ENCODE results near the gene U2AF2.

Gene U2AF2

DNA sequence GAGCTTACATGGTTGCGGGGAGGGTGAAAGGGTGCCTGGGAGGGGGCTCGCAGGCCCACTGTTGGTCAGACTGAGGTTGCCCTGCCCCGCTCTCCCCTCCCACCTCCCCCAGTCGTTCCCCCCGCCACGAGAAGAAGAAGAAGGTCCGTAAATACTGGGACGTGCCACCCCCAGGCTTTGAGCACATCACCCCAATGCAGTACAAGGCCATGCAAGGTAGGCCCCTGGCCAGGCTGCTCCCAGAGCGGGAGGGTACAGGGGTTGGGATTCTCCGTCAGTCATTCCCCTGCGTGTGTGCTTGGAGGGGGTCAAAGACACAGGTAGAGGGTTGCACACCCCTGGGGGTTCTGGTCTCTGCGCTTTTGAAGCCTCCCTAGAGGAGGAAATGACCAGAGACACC is 5.6 kb downstream of the U2AF2 start:
- DNase-seq: no peak

DNA sequence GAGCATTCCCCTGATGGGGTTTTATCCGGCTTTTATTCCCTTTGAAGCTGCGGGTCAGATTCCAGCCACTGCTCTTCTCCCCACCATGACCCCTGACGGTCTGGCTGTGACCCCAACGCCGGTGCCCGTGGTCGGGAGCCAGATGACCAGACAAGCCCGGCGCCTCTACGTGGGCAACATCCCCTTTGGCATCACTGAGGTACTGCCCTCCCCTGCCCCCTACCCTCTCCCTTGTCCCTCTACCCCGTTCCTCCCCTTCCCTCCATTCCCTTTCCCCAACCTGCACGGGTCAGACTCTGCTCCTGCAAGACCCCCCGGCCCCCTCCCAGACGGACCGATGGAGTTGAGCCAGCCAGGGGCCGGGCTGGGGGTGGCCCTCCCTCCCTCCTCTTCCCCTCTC is 6.2 kb downstream of the U2AF2 start:
- DNase-seq: no peak

DNA sequence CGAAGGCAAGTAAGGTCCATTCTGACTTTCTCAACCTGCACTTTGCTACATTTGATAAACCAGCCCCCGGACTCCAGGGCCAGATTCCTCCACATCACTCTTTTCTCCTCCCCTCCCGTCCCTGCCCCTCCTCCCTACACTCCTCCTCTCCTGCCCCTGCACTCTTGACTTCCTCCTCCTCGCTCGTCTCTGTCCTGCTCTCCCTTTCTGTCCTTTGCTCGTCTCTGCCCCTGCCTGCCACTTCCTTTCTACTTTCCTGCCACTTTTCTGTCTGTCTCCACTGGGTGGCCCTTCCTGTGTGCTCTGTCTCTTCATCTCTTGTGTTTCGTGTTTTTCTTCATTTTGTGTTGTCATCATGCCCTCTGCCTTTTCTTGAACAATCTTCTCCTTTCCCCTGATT is 7.0 kb downstream of the U2AF2 start:
- DNase-seq: no peak

DNA sequence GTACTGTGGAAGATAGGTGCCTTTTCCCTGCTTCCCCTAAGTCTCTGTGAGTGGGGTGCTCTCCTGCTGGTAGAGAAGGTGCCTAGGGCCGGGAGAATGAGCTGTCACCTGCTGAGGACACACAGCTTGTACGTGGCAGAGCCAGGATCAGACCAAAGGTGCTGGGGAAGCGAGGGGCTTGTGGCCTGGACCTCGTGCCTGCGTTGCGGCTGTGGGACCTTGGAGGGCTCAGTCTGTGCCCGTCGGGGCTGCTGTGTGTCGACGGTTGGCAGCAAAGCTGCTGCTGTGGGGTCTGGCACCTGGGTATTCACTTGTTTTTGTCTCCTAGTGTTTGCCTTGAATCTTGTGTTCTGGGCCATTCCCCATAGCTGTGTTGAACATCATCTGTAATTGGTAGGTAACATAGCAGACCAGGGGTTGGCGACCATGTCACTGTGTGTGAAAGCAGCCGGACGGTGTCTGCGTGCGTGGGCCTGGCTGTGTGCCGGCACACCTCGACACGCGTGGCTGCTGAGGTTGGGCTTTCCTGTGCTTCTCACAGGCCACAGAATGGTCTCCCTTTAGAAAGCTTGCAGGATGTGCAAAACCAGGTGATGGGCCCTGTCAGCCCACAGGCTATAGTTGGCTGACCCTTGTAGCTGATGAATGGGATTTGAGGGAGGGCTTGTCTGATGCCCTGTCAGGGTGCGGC is 9.2 kb downstream of the U2AF2 start:
- no peak for DNase-seq

DNA sequence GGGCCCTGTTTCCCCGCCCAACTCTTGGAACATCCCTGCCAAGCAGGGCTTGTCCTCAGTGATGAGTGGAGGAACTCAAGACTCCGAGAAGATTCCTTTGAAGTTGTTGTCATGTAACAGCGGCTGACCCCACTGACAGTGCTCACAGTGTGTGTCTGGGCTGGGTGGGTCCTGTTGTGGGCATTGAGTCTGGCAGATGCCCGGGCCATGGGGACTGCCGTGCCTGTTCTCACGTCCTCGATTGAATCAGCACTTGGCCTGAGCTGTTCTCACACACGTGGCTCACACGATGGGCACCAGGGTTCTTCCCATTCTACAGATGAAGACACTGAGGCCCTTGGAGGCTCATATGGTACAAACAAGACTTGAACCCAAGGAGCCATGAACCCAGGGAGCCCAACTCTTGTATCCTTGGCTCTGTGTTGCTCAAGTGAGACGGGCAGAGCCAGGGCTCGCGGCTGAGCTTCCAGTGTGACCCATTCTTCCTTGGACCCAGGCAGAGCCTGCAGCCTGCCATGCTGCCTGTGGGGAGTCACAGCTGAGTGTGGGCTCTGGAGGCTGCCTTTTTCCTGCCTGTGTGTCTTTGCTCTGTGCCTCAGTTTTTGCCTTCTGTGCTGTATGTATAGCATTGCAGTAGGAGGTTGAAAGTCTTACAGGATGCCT is 11.6 kb downstream of the U2AF2 start:
- no peak for DNase-seq

- no peak for DNase-seq
Measured at GRCh38 chr19:55667006-55667381, 12.2 kb downstream of the U2AF2 start.

- no peak for DNase-seq
Measured at GRCh38 chr19:55667511-55667910, 12.7 kb downstream of the U2AF2 start.

DNA sequence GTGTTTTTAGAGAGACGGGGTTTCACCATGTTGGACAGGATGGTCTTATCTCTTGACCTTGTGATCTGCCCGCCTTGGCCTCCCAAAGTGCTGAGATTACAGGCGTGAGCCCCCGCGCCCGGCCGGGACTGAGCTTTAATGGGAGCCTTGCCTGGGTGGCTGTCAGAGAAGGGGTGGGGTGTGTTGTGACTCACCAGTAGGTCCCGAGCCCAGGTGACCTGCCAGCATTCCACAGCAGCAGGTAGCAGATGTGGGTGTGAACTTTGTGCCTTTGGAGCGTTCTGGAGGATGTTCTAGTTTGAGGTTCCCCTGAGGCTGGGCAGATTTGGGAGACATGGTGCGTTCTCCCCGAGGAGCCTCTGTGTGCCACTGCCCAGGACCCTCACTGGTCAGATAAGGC is 13.1 kb downstream of the U2AF2 start:
- no peak for DNase-seq

DNA sequence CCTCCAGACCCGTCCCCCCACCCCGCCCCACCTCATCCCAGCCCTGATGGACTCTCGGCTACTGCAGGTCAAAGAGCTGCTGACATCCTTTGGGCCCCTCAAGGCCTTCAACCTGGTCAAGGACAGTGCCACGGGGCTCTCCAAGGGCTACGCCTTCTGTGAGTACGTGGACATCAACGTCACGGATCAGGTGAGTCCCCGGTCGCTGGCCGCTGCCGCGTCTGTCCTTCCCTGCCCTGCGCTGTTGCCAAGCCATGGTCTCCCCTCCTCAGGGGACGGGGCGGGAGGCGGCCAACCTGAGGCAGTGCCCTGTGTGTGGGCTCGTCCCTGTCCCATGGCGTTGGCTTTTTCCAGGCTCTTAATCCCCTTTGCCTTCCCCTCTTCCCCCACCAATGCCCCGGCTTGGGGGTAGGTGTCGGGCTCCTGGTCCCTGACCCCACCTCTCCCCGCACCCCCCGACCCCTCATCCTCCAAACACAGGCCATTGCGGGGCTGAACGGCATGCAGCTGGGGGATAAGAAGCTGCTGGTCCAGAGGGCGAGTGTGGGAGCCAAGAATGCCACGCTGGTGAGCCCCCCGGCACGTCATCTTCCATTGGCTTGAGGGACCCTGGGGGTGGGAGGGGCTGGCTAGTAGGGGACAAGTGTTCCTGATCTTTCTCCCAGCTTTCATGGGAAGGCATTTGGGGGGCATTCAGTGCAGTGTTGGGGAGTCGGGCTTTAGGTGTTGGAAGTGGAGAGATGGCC is 13.9 kb downstream of the U2AF2 start:
- no peak for DNase-seq

DNA sequence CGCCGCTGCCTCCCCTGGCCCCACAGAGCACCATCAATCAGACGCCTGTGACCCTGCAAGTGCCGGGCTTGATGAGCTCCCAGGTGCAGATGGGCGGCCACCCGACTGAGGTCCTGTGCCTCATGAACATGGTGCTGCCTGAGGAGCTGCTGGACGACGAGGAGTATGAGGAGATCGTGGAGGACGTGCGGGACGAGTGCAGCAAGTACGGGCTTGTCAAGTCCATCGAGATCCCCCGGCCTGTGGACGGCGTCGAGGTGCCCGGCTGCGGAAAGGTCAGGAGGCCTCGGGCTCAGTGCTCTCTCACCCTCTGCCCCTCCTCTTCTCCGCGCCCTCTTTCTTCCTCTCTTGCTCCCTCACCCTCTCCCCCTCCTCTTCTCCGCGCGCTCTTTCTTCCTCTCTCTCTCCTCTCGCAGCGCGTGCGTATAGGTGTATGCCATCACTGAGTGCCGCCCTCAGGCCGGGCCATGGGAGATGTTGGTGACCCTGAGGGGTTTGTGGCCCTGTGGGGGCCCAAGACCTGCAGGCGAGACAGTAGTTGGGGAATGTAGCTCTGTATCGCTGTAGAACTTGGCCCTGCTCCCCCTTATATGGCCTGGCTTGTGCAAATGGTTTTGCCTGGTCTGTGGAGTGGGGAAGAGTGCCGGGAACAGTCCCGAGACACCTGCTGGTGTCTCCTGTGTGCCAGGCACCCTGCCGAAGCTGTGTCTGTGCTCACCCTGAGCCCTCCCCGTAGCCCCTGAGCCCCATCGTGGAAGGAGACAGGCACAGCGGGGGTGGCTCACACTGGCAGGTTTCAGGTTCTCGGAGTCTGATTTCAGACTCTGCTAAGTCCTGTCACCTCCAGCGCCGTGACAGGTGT is 14.8 kb downstream of the U2AF2 start:
- no peak for DNase-seq

GRCh38 chr19:55670280-55671053 is 15.6 kb downstream of the U2AF2 start:
- DNase-seq: no peak

DNA sequence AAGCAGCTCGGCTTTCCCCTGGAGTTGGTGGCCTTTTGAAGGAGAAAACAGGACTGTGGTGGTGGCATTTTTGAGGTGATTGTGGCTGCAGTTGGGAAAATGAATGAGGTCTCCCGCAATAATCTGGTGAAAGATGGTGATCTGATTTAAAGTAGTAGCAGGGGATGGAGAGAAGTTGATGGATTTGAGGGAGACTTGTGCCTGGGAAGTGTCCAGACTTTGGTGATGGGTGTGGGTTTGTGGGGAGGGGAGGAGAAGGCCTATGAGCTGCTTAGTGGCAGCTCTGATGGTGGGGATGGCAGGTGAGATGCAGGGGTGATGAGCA is 16.2 kb downstream of the U2AF2 start:
- no peak for DNase-seq

DNA sequence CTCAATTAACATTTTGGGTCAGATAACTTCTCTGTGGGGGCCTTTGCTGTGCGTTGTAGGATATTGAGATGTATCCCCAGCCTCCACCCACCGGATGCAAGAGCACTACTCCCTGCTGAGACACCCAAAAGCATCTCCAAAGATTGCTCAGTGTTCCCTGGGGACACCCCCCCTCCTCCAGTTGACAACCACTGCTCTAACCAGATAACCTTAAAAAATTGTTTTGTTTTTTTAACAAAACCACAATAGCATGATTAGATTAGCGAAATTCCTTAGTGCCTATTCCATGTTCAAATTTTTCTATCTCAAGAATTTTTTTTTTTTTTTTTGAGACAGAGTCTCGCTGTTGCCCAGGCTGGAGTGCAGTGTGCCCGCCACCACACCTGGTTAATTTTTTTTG is 17.6 kb downstream of the U2AF2 start:
- DNase-seq: no peak

- DNase-seq: no peak
Measured at GRCh38 chr19:55673465-55673864, 18.6 kb downstream of the U2AF2 start.

GRCh38 chr19:55673889-55674288 is 19.1 kb downstream of the U2AF2 start:
- no peak for DNase-seq

- no peak for DNase-seq
Measured at GRCh38 chr19:55674459-55674840, 19.6 kb downstream of the U2AF2 start.

GRCh38 chr19:55674841-55675660 is 20.2 kb downstream of the U2AF2 start, which contains the start of gene EPN1:
EPN1 (plus strand) TSS chr19:55675226; CDS start chr19:55678628, 3,402 bp downstream.
- DNase-seq: peak; percentile 96 to 97

DNA sequence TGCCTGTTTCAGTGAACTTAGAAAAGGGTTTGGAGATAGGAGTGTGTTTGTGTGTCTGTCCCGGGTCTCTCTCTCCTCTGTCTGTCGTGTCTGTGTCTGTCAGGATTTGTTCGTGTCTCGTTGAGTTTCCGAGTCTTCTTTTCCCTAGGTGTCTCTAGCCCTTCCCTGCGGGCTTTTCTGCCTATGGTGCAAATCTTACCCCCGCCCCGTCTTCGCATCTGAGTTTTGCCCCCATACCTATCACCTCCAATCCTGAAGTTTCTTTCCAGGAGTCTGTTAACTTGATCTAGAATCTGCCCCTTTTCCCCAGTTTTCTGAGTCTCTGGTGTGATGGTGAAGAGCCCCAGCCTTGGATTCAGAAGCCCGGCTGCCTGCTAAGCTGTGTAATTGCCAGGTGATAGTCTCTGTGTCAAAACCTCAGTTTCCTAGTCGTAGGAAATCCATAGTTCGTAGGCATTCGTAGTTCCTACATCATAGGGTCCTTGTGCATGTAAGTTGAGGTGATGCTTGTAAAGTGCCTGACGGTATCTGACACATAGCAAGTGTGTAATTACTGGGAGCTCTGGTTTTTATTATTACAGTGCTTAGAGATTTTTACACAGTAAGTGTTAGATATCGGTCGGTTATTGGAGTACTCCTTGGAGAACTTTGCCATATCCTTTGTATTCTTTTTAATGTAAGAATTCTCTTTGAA is 21.0 kb downstream of the U2AF2 start:
- DNase-seq: no peak

- DNase-seq: no peak
Measured at GRCh38 chr19:55676383-55676782, 21.5 kb downstream of the U2AF2 start.

- DNase-seq: no peak
Measured at GRCh38 chr19:55676889-55677505, 22.2 kb downstream of the U2AF2 start.

All from SHP77 (cell line).